ENCODE results near the gene FBXW10. TPM values are rescaled to one million over a fixed set of nuclear protein-coding genes. Genes with fewer than 3 reads are reported as not detected.
"Not testable (repeated sequence)": the region's sequence is repeated elsewhere in the genome, so short reads cannot be mapped to it uniquely, and the experiment has no call there.

FBXW10 gene
- total RNA-seq, 1 donor from 2014 or later, result not detected

DNA sequence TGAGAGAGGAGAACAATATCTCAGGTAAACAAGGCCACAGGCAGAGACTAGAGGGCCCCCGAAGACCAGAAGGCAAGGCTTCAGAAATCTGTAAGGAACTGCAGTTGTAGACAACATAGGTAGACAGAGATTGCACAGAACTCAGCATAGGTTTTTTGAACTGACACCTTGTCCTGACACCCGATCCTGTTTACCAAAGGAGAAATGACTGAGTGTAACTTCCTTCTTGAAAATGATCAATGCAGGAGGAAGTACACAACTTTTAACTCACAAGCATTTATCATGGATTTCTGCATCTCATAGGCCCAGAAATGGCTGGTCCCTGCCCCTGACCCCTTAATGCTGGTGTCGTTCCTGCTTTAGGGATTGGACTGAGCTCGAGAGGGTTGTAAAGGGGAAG is 872 bp downstream of the FBXW10 start:
- ATAC-seq; DNase-seq (ENCODE audit: low spot score); intact Hi-C loops (cut with DNase I): not testable (repeated sequence)

DNA sequence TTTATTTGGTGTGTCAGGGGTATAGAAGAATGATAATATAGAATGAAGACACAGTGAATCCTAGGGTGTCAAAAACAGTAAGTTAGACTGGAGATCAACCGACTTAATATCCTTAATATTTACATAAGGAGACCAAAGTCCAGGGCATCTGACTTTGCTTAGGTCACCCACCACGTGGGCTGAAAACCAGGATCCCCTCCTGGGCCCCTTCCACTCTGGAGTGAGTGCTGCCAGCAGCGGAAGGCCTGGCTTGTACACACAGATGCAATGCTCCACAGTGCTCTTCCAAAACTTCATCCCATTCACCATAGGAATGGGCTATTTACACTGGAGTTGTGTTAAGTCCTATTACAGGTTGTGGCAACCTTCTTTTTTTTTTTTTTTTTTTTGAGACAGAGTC is 2.7 kb downstream of the FBXW10 start:
- intact Hi-C loops (cut with DNase I); DNase-seq (ENCODE audit: low spot score); ATAC-seq: not testable (repeated sequence)

DNA sequence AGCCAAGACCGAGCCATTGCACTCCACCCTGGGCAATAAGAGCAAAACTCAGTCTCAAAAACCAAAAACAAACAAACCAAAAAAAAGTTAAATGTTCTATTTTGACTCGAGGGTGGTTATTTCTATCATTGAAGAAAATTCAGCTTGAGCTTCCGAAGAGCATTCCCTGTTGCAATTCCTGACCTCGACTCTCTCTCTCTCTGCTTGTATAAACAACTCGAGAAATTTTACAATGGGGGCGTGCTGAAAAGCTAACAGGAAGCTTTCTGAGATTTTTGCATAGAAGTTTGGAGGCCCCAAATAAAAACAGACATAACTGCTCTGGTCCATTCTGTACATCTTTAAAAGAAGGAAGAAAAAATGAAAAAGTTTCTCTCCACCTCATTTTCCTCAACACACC is 3.6 kb downstream of the FBXW10 start:
- ATAC-seq; DNase-seq (ENCODE audit: low spot score); intact Hi-C loops (cut with DNase I): not testable (repeated sequence)

DNA sequence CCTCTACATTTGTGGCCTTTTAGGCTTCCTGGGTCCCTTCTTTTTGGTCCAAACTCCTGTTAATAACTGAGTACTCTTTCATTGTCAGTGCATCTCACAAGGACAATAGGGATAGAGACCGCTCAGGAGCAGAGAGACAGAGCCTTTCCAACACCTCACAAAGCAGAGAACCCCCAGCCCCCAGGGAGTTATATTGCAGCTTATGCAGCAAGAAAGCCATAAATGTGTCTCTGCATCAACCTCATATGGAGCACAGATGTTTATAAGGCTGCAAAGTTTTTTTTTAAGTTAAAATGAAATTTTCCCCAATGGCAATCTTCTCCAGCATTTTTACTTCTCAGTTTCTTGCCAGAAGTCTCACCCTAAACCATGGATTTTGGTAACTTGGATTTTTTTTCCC is 6.4 kb downstream of the FBXW10 start:
- DNase-seq (ENCODE audit: low spot score); ATAC-seq: not testable (repeated sequence)
- intact Hi-C loops (cut with DNase I), result loop anchor here (10.0 kb wide), 1 partner anchor 685 kb away; no protein-coding TSS in a partner anchor

DNA sequence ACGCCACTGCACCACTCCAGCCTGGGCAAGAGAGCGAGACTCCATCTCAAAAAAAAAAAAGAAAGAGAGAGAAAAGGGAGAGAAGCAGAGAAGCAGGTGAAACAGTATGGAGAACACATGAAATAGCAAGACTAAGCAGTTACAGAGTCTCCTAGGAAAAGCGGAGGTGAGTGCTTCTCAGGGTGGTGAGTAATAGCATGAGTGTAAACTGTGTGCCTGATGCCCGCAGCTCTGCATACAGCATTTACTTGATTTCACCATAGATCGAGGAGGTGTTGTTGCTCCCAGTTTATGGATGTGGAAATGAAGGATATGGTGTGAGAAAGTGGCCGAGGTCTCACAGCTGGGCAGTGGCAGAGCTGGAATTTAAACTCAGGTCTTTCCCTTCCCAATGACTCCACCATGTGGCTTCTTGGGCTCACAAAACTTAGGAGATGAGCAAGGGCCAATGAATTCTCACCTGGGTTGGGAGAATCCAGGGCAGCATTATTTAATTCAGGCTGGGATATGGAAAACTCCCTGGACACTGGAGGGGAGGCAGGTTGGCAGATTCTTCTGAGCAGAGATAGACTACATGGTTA is 10.1 kb downstream of the FBXW10 start:
- ATAC-seq; DNase-seq (ENCODE audit: low spot score): not testable (repeated sequence)
- intact Hi-C loops (cut with DNase I), result loop anchor here (10.0 kb wide), 1 partner anchor 689 kb away; no protein-coding TSS in a partner anchor

DNA sequence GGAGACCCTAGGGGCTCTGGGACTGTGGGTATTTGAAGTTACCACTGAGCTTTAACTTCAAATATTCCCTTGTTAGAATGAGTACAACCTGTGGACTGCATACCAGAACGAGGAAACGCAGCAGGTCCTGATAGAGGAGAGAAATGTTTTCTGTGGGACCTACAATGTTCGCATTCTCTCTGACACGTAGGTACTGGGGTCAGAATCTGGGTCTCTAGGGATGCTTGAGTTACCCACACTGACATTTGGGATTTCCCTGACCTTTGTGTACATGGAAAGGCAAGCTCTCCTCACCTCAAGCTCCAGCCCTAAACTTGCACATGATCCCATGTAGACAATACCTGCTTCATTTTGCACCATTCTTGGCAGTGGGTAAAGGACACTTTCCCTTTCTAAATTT is 12.1 kb downstream of the FBXW10 start:
- not testable (repeated sequence) for DNase-seq (ENCODE audit: low spot score); ATAC-seq
- intact Hi-C loops (cut with DNase I), result loop anchor here (10.0 kb wide), 1 partner anchor 691 kb away; no protein-coding TSS in a partner anchor

DNA sequence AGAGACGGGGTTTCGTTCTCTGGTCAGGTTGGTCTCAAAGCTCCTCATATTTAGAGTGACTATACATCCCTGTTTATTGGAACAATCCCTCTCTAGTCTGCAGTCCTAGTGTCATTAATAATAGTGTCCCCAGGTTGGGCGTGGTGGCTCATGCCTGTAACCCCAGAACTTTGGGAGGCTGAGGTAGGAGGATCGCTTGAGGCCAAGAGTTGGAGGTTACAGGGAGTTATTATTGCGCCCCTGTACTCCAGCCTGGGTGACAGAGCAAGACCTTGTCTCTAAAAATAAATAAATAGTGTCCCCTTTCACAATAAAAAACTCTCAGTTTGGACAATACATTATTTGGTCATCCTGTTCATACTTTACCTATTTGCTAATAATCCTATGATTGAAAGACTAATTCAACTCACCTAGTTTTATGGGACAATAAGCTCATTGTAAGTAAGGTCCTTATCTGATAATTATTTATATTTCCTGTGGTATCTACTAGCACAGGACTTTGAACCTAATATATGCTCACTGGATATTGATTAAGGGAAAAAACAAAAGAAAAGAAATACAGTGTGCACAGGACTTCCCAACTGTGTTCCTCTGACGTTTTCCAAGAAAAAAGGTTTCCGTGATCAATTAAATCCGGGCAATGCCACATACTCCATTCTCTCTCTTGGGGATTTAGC is 13.7 kb downstream of the FBXW10 start:
- not testable (repeated sequence) for DNase-seq (ENCODE audit: low spot score); ATAC-seq
- intact Hi-C loops (cut with DNase I), result loop anchor here (10.0 kb wide), 1 partner anchor 693 kb away; no protein-coding TSS in a partner anchor

DNA sequence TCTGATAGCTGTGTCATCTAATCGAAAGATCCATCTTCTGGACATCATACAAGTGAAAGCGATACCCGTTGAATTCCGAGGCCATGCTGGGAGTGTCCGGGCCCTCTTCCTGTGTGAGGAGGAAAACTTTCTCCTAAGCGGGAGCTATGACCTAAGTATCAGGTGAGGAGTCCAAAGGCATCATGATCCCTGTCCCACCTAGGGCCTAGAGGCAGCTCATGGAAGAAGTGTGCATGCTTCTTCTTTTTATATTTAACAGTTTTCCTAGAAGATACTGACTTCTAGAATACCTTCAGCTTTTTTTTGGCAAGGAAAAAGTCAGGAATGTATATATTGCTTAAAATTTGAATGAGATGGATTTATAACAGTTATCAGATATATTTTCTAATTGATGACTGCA is 14.5 kb downstream of the FBXW10 start:
- not testable (repeated sequence) for DNase-seq (ENCODE audit: low spot score); ATAC-seq
- intact Hi-C loops (cut with DNase I), result loop anchor here (10.0 kb wide), 1 partner anchor 694 kb away; no protein-coding TSS in a partner anchor

DNA sequence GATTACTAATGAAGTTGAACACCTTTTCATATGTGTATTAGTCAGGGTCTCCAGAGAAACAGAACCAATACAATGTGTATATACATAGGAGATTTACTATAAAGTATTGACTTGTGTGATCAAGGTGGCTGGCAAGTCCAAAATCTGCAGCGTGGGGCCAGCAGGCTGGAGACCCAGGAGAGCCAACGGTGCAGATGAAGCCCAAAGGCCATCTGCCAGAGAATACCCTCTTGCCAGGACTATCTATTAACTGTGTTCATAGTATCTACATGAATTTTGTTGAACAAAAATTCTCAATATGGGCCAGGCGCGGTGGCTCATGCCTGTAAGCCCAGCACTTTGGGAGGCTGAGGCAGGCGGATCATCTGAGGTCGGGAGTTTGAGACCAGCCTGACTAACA is 16.4 kb downstream of the FBXW10 start:
- DNase-seq (ENCODE audit: low spot score); ATAC-seq; intact Hi-C loops (cut with DNase I): not testable (repeated sequence)

DNA sequence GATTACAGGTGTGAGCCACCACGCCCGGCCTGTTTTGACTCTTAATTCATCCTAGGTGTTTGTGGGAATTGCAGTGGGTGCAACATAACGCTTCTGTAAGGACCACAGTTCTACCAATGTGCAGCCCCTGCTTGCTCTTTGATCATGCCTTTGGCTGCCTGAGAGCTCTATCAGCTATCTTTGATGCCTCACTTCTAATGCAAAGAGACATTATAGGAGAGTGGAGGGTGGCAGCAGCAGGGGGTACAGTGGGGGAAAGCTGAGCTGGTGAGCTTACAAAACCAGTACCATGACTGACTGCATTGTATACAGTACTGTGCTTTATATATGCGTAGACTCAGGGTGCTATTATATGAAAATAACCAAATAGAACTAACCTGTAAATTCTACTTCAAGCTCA is 26.7 kb downstream of the FBXW10 start:
- ATAC-seq; DNase-seq (ENCODE audit: low spot score); intact Hi-C loops (cut with DNase I): not testable (repeated sequence)

DNA sequence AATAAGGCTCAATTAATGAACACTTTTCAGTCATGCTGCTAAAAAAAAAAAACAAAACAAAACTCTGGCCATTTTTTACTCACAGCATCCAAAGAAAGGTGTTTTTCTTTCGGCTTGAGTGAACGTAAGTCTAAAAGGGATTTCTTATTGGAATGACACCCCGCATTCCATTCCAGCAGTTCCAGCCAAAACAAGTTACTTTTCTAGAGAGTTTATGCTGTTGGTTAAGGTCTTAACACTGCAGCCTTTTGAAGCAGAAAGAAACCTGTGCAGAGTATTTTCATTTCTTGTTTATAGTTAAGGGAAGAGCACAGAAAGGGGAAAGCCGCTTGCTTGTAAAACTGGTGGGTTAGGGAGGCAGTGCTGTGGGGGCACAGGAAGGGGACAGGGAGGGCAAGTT is 27.2 kb downstream of the FBXW10 start:
- intact Hi-C loops (cut with DNase I); ATAC-seq; DNase-seq (ENCODE audit: low spot score): not testable (repeated sequence)

DNA sequence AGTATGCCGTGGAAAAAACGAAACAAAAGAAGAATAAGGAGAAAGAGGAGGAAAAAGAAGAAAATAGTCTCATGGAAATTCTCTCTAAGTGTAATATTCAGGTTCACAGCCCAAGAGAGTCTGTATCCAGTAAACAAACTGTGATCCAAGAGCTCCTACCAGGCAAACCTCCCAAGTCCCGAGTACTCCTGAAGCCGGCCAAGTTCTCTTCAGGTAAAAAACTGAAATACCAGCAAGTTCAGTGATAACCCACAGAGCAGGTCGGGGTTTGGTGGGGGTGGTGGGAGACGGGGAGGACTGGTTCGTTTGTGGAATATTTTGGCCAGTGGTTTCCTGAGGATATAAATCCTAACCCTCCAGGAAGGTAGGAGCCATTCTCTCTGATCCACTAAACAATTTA is 28.6 kb downstream of the FBXW10 start:
- ATAC-seq (no peak), DNase-seq (ENCODE audit: low spot score) (no peak)
- intact Hi-C loops (cut with DNase I), result no loop called here

DNA sequence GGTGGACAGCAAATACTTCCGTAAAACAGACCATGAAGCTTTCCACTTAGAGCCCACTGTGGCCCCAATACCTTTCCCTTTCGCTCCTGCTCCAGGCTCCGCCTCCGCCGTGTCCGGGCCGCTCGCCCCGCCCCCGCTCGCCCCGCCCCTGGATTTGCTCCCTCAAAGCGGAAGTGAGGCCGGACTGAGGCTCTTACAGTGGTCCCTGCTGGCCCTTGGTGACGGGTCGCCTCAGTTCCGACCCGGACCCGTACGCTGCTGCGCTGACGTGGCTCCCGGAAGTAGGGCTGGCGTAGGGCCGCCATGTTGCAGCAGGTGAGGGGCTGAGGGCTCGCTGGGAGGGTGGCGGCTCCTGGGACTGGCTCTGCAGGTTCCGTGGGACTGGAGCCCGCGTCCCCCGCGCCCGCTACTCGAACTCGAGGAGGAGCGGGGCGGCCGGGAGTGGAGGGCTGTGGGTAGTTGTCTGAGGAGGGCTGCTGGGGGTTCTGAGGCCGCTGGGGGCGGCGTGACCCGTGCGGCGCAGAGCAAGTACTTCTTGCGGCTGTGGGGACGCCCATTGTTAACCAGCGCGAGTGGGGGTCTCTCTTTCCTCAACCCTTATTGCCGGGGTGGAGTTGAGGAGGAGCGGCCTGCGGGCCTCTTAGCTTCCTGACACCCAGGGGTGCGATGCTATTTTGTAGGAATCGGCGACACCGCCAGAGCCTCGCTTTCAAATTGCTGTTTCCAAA is 37.3 kb downstream of the FBXW10 start, which contains the start of gene TVP23B:
TVP23B (plus strand) TSS at position 193 of the 728 bp plus-strand sequence; CDS start at position 304, 111 bp downstream.
- DNase-seq (ENCODE audit: low spot score) (peak; percentile 97), ATAC-seq (peak; percentile 99)
- intact Hi-C loops (cut with DNase I), result not testable (repeated sequence)

DNA sequence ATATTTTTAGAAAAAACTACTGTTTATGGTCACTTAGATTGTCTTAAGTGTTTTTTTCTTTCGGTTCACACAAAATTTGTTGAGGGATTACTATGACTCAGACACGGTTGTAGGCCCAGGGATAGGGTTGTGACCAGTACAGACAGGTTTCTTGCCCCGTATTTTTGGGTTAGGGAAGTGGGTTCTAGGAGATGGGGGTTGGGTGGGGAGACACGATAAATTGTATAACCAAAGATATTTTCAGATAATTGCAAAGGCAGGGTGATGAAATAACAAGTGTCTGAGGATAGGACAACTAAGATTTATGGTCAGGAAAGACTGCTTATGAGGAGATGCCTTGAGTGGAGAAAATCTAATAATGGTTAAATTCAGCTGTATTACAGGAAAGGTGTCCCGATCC is 38.0 kb downstream of the FBXW10 start:
- ATAC-seq, result peak; percentile 33
- intact Hi-C loops (cut with DNase I); DNase-seq (ENCODE audit: low spot score): not testable (repeated sequence)

DNA sequence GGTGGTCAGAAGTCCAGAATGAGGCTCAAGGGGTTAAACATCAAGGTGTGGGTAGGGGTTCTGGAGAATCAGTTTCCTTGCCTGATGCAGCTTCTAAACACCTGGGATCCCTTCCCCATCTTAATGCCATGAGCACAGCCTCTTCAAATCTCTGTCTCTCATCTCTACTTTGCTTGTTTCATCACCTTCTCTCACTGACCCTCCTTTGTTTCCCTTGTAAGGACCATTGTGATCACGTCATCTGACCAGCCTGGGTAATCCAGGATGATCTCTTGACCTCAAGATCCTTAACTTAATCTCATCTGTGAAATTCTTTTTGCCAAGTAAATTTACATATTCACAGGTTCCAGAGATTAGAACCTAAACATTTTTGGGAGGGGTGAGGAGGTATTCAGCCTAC is 42.1 kb downstream of the FBXW10 start:
- intact Hi-C loops (cut with DNase I); ATAC-seq; DNase-seq (ENCODE audit: low spot score): not testable (repeated sequence)

DNA sequence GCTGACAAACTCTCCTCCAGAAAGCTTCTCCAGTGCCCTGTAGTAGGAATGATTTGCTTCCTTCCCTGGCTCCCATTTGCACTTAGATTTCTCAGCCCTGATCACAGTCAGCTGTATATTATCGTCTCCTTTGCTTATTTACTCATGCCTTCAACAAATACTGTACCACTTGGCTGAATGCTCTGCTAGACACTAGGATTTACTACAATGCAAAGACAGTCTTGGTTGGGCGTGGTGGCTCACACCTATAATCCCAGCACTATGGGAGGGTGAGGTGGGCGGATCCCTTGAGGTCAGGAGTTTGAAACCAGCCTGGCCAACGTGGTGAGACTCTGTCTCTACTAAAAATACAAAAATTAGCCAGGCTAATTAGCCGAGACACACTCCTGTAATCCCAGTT is 43.0 kb downstream of the FBXW10 start:
- ATAC-seq; DNase-seq (ENCODE audit: low spot score); intact Hi-C loops (cut with DNase I): not testable (repeated sequence)

DNA sequence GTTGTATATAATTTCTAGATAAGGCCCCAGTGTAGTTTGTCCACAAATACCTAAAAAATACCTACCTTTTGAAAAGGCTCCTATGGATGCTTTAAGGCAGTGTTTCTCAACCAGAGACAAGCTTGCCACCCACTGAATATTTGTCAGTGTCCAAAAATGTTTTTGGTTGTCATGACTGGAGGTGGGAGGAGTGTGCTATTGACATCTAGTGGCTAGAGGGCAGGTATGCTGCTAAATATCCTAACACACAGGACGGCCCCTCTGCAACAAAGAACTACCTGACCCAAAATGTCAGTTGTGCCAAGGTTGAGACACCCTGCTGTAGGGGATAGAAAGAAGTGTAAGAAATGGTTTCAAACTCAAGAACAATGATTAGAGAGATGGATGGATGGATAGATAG is 47.5 kb downstream of the FBXW10 start:
- intact Hi-C loops (cut with DNase I); DNase-seq (ENCODE audit: low spot score); ATAC-seq: not testable (repeated sequence)

DNA sequence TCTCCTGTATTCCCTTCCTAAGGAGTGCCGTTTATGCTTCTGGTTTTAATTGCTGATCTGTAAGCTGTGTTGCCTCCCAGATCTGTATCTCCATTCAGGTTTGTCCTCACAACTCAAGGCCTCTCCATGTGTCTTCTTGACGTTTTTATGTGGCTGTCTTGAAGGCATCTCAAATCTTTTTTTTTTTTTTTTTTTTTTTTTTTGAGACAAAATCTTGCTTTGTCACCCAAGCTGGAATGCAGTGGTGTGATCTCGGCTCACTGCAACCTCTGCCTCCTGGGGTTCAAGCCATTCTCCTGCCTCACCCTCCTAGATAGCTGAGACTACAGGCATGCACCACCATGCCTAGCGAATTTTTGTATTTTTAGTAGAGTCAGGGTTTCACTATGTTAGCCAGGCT is 51.0 kb downstream of the FBXW10 start:
- ATAC-seq; DNase-seq (ENCODE audit: low spot score); intact Hi-C loops (cut with DNase I): not testable (repeated sequence)

DNA sequence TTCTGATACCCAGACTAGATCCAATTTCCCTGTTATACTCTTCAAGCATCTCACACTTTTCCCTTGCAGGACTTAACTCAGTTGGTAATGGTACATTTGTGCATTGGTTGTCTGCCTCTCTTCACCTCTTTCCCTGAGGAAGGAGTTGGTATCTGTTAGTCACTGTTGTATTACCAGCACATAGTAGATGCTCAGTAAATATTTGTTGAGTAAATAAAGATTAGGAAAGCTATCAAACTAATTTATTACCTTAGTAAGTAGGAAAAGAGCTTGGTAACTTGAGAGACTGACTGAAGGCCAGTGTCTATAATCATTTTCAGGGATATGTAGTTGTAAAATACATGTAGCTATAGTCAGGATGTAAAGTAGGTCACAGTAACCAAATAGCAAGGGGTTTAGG is 53.0 kb downstream of the FBXW10 start:
- ATAC-seq; DNase-seq (ENCODE audit: low spot score); intact Hi-C loops (cut with DNase I): not testable (repeated sequence)

Data from sciatic nerve (tissue), 2 donors.